ENCODE data around the gene CACNA2D4. TPM values are rescaled to one million over a fixed set of nuclear protein-coding genes. Genes with fewer than 3 reads are reported as not detected.

CACNA2D4 gene
- total and polyA plus RNA-seq, 2 of the 13 experiments (the other 11 are each of a cell fraction or from before 2014, with no cell fraction given): 14.2 to 136 TPM

- no peak for TF ChIP-seq CENPT (CRISPR knock-in tag; IDR thresholded peaks at IDR 0.05; ENCODE audit: low read depth)
- TF ChIP-seq, protein P1, sequence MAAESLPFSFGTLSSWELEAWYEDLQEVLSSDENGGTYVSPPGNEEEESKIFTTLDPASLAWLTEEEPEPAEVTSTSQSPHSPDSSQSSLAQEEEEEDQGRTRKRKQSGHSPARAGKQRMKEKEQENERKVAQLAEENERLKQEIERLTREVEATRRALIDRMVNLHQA (CRISPR knock-in tag; IDR thresholded peaks at IDR 0.05): no peak
- no peak for TF ChIP-seq PBX3 (CRISPR knock-in tag; IDR thresholded peaks at IDR 0.05; ENCODE audit: borderline replicate concordance)
- TF ChIP-seq EP300 (IDR thresholded peaks at IDR 0.05; ENCODE audit: low read depth in 2 of 2, low read length in 2 of 2): no peak
- no peak for TF ChIP-seq EP300 (CRISPR knock-in tag; IDR thresholded peaks at IDR 0.05; ENCODE audit: borderline replicate concordance)
- no peak for TF ChIP-seq ZNF280D (CRISPR knock-in tag; IDR thresholded peaks at IDR 0.05)
- TF ChIP-seq MED8 (CRISPR knock-in tag; IDR thresholded peaks at IDR 0.05; ENCODE audit: insufficient replicate concordance): no peak
- no peak for TF ChIP-seq NFE2 (CRISPR knock-in tag; IDR thresholded peaks at IDR 0.05)
- TF ChIP-seq ZNF274 (CRISPR knock-in tag; IDR thresholded peaks at IDR 0.05): no peak
- TF ChIP-seq SNAI1 (CRISPR knock-in tag; IDR thresholded peaks at IDR 0.05; ENCODE audit: borderline replicate concordance): no peak
- TF ChIP-seq, protein P2, sequence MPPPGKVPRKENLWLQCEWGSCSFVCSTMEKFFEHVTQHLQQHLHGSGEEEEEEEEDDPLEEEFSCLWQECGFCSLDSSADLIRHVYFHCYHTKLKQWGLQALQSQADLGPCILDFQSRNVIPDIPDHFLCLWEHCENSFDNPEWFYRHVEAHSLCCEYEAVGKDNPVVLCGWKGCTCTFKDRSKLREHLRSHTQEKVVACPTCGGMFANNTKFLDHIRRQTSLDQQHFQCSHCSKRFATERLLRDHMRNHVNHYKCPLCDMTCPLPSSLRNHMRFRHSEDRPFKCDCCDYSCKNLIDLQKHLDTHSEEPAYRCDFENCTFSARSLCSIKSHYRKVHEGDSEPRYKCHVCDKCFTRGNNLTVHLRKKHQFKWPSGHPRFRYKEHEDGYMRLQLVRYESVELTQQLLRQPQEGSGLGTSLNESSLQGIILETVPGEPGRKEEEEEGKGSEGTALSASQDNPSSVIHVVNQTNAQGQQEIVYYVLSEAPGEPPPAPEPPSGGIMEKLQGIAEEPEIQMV (CRISPR knock-in tag; IDR thresholded peaks at IDR 0.05; ENCODE audit: low read depth): no peak
- no peak for TF ChIP-seq CENPBD1 (CRISPR knock-in tag; IDR thresholded peaks at IDR 0.05; ENCODE audit: borderline replicate concordance, low read depth)
Observed at GRCh38 chr12:1934831-1935230, 16.4 kb upstream of the CACNA2D4 start (continued).
